Measurements from ENCODE around the gene GUCY1A2.

- TF ChIP-seq CTCF (IDR thresholded peaks at IDR 0.05) (peak in 4 of 12 donors; percentile 16 to 26 (median 24)), POLR2A (IDR thresholded peaks at IDR 0.05) (no peak)
Measured at GRCh38 chr11:106917973-106918372, 100.3 kb downstream of the GUCY1A2 start.
